GM19043 (cell line): ENCODE measurements around the gene GVQW3.
A peak's percentile ranks its signal among the peaks of the same experiment; 100 is the strongest.
"Not testable (repeated sequence)": the region's sequence is repeated elsewhere in the genome, so short reads cannot be mapped to it uniquely, and the experiment has no call there.

Experiments
- ATAC-seq: cut with Tn5 transposase; IDR thresholded peaks from one replicate; pipeline ENCODE4 v1.9.1; 2021; ENCODE audit warnings: low read depth; ENCODE audit not compliant: unreplicated experiment

Gene GVQW3

GRCh38 chr11:76382209-76382608 is 1.1 kb downstream of the GVQW3 start:
- no peak for ATAC-seq

DNA sequence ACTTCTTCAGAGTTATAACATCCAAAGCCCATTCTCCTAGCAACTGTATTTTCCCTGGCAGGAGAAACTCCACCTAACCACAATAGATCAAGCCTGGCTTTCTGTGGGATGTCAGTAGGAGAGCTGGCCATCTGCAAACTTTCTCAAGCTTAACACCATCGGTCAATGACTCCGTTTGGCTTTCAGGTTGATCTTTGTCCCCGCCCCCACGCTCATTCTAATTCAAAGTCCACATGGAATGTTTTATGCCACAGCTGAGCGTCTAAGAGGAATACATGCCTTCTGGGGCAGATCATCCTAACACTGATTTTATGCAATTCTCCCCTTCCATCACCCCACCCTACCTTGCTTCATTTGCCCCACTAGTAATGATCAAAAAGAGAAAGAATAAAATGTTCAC is 4.8 kb downstream of the GVQW3 start:
- no peak for ATAC-seq

GRCh38 chr11:76388408-76388807 is 7.3 kb downstream of the GVQW3 start:
- no peak for ATAC-seq

DNA sequence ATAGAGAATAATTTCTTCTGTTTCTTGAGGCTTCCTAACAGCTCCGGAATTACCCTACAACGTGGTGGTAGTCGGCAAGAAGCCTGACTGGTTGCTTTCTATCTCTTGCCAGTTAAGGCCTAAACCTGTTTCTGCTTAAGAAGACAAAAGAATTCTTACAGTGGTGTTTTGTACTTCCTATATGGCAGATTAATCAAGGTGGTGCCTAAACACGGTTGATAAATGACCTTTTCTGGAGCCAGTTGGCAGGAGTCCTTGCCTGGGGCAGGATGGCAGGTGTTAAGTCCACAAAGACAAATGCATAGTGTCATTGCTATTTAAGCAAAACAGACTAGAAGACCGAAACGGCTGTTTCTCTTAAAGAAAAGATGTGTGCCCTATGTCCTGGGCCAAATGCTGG is 9.9 kb downstream of the GVQW3 start:
- ATAC-seq, result no peak

DNA sequence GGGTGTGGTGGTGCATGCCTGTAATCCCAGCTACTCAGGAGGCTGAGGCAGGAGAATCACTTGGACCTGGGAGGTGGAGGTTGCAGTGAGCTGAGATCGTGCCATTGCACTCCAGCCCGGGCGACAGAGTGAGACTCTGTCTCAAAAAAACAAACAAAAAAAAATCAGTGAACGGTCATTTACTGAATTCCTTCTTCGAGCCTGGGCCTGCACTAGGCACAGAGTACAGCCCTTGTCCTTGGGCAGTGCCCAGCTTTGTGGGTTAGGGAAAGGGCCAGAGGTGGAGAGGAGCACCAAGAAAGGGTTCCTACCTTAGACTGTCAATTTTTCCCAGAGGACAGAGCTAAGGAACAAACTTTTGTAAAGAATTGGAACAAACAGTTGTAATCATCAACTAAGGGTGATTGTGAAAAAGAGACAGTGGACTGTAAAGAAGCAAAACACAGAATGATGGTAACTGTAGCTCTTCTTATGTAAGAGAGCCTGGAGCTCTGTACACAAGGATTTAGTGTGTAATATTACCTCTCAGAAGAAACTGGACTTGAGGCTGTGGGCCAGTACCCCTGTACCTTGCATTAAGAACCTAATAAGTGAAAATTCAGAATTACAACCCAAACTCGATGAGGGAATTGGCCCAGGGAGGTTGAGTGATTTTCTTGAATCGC is 10.8 kb downstream of the GVQW3 start:
- ATAC-seq, result no peak

GRCh38 chr11:76392870-76393269 is 11.7 kb downstream of the GVQW3 start:
- ATAC-seq, result no peak

- no peak for ATAC-seq
Observed at GRCh38 chr11:76394411-76394810, 13.3 kb downstream of the GVQW3 start.

- ATAC-seq, result no peak
Observed at GRCh38 chr11:76395296-76395695, 14.2 kb downstream of the GVQW3 start.

- ATAC-seq, result peak; percentile 53
Observed at GRCh38 chr11:76397383-76397782, 16.3 kb downstream of the GVQW3 start.

- ATAC-seq, result no peak
Observed at GRCh38 chr11:76400967-76401366, 19.8 kb downstream of the GVQW3 start.

GRCh38 chr11:76401484-76401883 is 20.4 kb downstream of the GVQW3 start:
- ATAC-seq, result not testable (repeated sequence)

- no peak for ATAC-seq
Observed at GRCh38 chr11:76406359-76406758, 25.2 kb downstream of the GVQW3 start.

- ATAC-seq, result no peak
Observed at GRCh38 chr11:76408171-76408965, 27.2 kb downstream of the GVQW3 start.

GRCh38 chr11:76410851-76411357 is 29.8 kb downstream of the GVQW3 start:
- no peak for ATAC-seq

DNA sequence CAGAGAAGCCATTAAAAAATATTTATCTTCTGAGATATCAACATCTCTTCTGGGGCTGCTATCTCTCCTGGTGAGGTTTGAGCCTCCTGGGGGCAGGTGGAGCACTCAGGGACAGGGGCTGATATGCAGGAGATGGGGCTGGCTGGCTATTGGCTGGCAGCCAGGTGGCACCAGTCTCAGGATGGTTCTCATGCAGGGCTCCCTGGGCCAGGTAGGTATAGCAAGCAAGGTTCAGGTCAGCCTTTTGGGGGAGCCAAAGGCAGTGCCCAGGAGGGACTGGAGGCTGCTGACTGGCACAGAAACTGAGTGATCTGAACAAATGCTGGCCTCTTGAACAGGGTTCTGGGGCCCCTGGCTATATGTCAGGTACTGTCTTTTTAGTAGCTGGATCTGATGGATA is 34.0 kb downstream of the GVQW3 start:
- ATAC-seq, result no peak

- ATAC-seq, result no peak
Observed at GRCh38 chr11:76419896-76420295, 38.8 kb downstream of the GVQW3 start.

GRCh38 chr11:76424379-76424778 is 43.3 kb downstream of the GVQW3 start:
- peak; percentile 64 for ATAC-seq

- no peak for ATAC-seq
Observed at GRCh38 chr11:76424891-76425290, 43.8 kb downstream of the GVQW3 start.

- ATAC-seq, result no peak
Observed at GRCh38 chr11:76426660-76427059, 45.5 kb downstream of the GVQW3 start.

DNA sequence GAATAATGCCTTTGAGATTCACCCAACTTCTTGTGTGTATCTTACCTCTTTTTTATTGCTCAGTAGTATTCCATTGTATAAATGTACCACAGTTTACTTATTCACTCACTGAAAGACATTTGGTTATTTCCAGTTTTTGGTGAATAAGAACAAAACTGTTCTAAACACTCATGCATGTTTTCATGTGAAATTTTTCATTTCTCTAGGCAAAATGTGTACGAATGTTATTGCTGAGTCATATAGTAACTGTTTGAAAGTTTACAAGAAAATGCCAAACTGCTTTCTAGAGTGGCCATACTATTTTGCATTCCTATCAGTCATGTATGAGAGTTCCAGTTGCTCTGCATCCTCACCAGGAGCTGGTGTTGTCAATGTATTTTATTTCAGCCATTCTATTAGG is 54.9 kb downstream of the GVQW3 start:
- ATAC-seq, result no peak

GRCh38 chr11:76443268-76443980 is 62.3 kb downstream of the GVQW3 start:
- ATAC-seq, result no peak
